Transverse colon (tissue), 4 donors: ENCODE measurements around the gene PPM1L.

Source experiments
- CTCF ChIP-seq, 5 experiments: fragments of 200-600 bp in 3 of 5; fragments of 450-650 bp in 2 of 5; sonication (generic) in 3 of 5; IDR thresholded peaks; 1 replicate in 2 of 5; 2 replicates in 3 of 5; pipeline ENCODE4 v1.5.1; 2016 to 2017; ENCODE audit warnings: antibody characterized with exemption in 5 of 5, inconsistent platforms in 3 of 5, mild to moderate bottlenecking in 2 of 5, moderate library complexity in 1 of 5
- EP300 ChIP-seq: sonication (generic); formaldehyde crosslinking; IDR thresholded peaks from one replicate; pipeline ENCODE4 v1.6.1; 2017; ENCODE audit warnings: antibody characterized with exemption, low read depth
- POLR2A ChIP-seq: fragments of 450-650 bp; IDR thresholded peaks from one replicate; pipeline ENCODE4 v1.6.1; 2016; ENCODE audit warnings: antibody characterized with exemption, mild to moderate bottlenecking, moderate library complexity
- POLR2AphosphoS5 ChIP-seq, 3 donors: sonication (generic); formaldehyde crosslinking; IDR thresholded peaks; one replicate each; pipeline ENCODE4 v1.6.1; 2016; ENCODE audit warnings: antibody characterized with exemption in 3 of 3

- TF ChIP-seq CTCF (IDR thresholded peaks at IDR 0.05) (no peak), POLR2A (no peak), POLR2AphosphoS5 (IDR thresholded peaks at IDR 0.05) (no peak), EP300 (no peak)
Observed at GRCh38 chr3:161026612-161027510, 270.8 kb downstream of the PPM1L start.
